ENCODE measurements around the gene ADCY10.
"Not testable (repeated sequence)": the region's sequence is repeated elsewhere in the genome, so short reads cannot be mapped to it uniquely, and the experiment has no call there.

- not testable (repeated sequence) for TF ChIP-seq CTCF, POLR2A (IDR thresholded peaks at IDR 0.05)
Observed at GRCh38 chr1:167866326-167866725, 47.6 kb downstream of the ADCY10 start.

Data from adrenal gland (tissue), 5 donors.